Liver (tissue), 3 donors: Measurements from ENCODE around the gene RNF13.

ENCODE experiments used
- EGR1 ChIP-seq, 2 donors: IDR thresholded peaks; 2 replicates each; pipeline ENCODE4 v1.6.1; 2016 to 2018; ENCODE audit warnings: antibody characterized with exemption in 2 of 2, low read depth in 2 of 2
- RAD21 ChIP-seq, 2 donors: IDR thresholded peaks; 2 replicates each; pipeline ENCODE4 v1.6.1; 2016; ENCODE audit warnings: antibody characterized with exemption in 2 of 2, mild to moderate bottlenecking in 2 of 2
- SP1 ChIP-seq: IDR thresholded peaks from 2 replicates; pipeline ENCODE4 v1.6.1; 2018; ENCODE audit warnings: antibody characterized with exemption, mild to moderate bottlenecking
- TAF1 ChIP-seq: conservative IDR thresholded peaks from 2 replicates; pipeline ENCODE4 v1.6.1; 2016; ENCODE audit warnings: antibody characterized with exemption, mild to moderate bottlenecking
- YY1 ChIP-seq: IDR thresholded peaks from 2 replicates; pipeline ENCODE4 v1.6.1; 2016; ENCODE audit warnings: antibody characterized with exemption, mild to moderate bottlenecking
- TF ChIP-seq, protein P1 (sequence below): fragments of 150-350 bp; IDR thresholded peaks from 2 replicates; pipeline ENCODE4 v1.5.1; 2017; ENCODE audit warnings: improper control_type of control experiment, low read depth, low read length; ENCODE audit not compliant: missing input control
- TF ChIP-seq, protein P2 (sequence below): IDR thresholded peaks from 2 replicates; pipeline ENCODE4 v1.6.1; 2016; ENCODE audit warnings: antibody characterized with exemption, mild to moderate bottlenecking
- TF ChIP-seq, protein P3 (sequence below): IDR thresholded peaks from 2 replicates; pipeline ENCODE4 v1.6.1; 2016; ENCODE audit warnings: antibody characterized with exemption
- donor health status: healthy.
- donor health status: healthy.

DNA sequence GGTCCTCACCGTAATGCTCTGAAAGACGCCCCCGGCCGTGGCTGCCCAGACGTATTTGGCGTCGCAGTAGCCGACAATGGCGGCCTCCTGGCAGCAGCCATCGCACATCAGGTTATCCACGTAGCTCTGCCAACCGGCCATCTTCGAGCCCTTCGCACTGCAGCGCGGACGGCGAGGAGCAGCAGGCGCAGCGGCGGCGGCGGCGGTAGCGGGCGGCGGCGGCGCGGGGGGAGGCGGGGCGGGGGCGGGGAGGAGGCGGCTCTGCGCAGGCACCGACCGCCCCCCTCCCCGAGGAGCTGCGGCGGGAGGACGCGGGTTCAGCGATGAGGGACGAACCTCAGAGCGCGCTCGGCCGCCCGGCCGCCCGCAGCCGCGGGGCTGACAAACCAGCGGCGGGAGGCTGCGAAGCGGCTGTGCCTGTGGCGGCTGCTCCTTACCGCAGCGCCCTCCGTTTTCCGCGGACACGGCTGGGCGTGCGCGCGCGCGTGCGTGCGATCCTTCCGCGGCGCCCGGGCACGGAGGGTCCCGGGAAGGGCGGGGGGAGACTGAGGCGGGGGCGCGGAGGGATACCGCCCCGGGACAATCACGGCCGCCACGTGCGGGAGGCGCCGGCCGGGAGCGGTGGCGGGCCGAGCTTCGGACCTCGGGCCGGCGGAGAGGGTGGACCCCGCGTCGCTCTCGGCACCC lies 157.8 kb downstream of the RNF13 start, which contains the start of gene PFN2:
- no peak for TF ChIP-seq EGR1 (IDR thresholded peaks at IDR 0.05; ENCODE audit: low read depth in 2 of 2)
- TF ChIP-seq, protein P1, sequence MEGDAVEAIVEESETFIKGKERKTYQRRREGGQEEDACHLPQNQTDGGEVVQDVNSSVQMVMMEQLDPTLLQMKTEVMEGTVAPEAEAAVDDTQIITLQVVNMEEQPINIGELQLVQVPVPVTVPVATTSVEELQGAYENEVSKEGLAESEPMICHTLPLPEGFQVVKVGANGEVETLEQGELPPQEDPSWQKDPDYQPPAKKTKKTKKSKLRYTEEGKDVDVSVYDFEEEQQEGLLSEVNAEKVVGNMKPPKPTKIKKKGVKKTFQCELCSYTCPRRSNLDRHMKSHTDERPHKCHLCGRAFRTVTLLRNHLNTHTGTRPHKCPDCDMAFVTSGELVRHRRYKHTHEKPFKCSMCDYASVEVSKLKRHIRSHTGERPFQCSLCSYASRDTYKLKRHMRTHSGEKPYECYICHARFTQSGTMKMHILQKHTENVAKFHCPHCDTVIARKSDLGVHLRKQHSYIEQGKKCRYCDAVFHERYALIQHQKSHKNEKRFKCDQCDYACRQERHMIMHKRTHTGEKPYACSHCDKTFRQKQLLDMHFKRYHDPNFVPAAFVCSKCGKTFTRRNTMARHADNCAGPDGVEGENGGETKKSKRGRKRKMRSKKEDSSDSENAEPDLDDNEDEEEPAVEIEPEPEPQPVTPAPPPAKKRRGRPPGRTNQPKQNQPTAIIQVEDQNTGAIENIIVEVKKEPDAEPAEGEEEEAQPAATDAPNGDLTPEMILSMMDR = no peak
- TF ChIP-seq, protein P2, sequence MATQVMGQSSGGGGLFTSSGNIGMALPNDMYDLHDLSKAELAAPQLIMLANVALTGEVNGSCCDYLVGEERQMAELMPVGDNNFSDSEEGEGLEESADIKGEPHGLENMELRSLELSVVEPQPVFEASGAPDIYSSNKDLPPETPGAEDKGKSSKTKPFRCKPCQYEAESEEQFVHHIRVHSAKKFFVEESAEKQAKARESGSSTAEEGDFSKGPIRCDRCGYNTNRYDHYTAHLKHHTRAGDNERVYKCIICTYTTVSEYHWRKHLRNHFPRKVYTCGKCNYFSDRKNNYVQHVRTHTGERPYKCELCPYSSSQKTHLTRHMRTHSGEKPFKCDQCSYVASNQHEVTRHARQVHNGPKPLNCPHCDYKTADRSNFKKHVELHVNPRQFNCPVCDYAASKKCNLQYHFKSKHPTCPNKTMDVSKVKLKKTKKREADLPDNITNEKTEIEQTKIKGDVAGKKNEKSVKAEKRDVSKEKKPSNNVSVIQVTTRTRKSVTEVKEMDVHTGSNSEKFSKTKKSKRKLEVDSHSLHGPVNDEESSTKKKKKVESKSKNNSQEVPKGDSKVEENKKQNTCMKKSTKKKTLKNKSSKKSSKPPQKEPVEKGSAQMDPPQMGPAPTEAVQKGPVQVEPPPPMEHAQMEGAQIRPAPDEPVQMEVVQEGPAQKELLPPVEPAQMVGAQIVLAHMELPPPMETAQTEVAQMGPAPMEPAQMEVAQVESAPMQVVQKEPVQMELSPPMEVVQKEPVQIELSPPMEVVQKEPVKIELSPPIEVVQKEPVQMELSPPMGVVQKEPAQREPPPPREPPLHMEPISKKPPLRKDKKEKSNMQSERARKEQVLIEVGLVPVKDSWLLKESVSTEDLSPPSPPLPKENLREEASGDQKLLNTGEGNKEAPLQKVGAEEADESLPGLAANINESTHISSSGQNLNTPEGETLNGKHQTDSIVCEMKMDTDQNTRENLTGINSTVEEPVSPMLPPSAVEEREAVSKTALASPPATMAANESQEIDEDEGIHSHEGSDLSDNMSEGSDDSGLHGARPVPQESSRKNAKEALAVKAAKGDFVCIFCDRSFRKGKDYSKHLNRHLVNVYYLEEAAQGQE = no peak
- peak; percentile 72 for TF ChIP-seq YY1
- TF ChIP-seq, protein P3, sequence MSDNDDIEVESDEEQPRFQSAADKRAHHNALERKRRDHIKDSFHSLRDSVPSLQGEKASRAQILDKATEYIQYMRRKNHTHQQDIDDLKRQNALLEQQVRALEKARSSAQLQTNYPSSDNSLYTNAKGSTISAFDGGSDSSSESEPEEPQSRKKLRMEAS = no peak
- TF ChIP-seq RAD21 (IDR thresholded peaks at IDR 0.05) = no peak
- TF ChIP-seq TAF1 = no peak
- no peak for TF ChIP-seq SP1
